Upper lobe of left lung (tissue), 6 donors: Measurements from ENCODE around the gene ITPR1. TPM values are rescaled to one million over a fixed set of nuclear protein-coding genes. Genes with fewer than 3 reads are reported as not detected.

ENCODE experiments used
- ATAC-seq, 2 donors: fragments of 200-7000 bp; cut with Tn5 transposase; one replicate each; pipeline ENCODE4 v1.9.1; 2022; ENCODE audit warnings: mild to moderate bottlenecking in 2 of 2, moderate library complexity in 2 of 2; ENCODE audit not compliant: low FRiP score in 2 of 2
- DNase-seq, 2 donors: peaks; one replicate each; pipeline ENCODE4 v3.0.0-alpha.2; 2019 to 2020
- H3K27ac ChIP-seq, 4 donors: fragments of 200-600 bp; sonication (generic); one replicate each; pipeline ENCODE4 v1.5.1; 2016 to 2019
- H3K27me3 ChIP-seq, 4 donors: fragments of 200-600 bp; sonication (generic); one replicate each; pipeline ENCODE4 v1.5.1; 2017 to 2019
- H3K36me3 ChIP-seq, 4 donors: fragments of 200-600 bp; sonication (generic); one replicate each; pipeline ENCODE4 v1.5.1; 2016 to 2019
- H3K4me1 ChIP-seq, 4 donors: fragments of 200-600 bp; sonication (generic); one replicate each; pipeline ENCODE4 v1.5.1; 2018 to 2019
- H3K4me3 ChIP-seq, 4 donors: fragments of 200-600 bp; sonication (generic); one replicate each; pipeline ENCODE4 v1.5.1; 2017 to 2019; ENCODE audit warnings: mild to moderate bottlenecking in 2 of 4, moderate library complexity in 1 of 4
- H3K9me3 ChIP-seq, 4 donors: fragments of 200-600 bp; sonication (generic); one replicate each; pipeline ENCODE4 v1.5.1; 2018 to 2019
- CTCF ChIP-seq, 6 experiments: fragments of 450-650 bp in 4 of 6; fragments of 200-600 bp in 2 of 6; sonication (generic) in 2 of 6; IDR thresholded peaks; one replicate each; pipeline ENCODE4 v1.5.1; 2016 to 2019; ENCODE audit warnings: antibody characterized with exemption in 6 of 6
- EP300 ChIP-seq, 4 donors: sonication (generic); formaldehyde crosslinking; IDR thresholded peaks; one replicate each; pipeline ENCODE4 v1.5.1; 2017; ENCODE audit warnings: antibody characterized with exemption in 4 of 4, control low read depth in 2 of 4
- POLR2A ChIP-seq, 4 donors: fragments of 450-650 bp; IDR thresholded peaks; one replicate each; pipeline ENCODE4 v1.5.1; 2016 to 2017; ENCODE audit warnings: antibody characterized with exemption in 4 of 4, mild to moderate bottlenecking in 2 of 4
- POLR2AphosphoS5 ChIP-seq, 2 donors: sonication (generic); formaldehyde crosslinking; IDR thresholded peaks; one replicate each; pipeline ENCODE4 v1.5.1; 2017; ENCODE audit warnings: antibody characterized with exemption in 2 of 2
- WGBS, 2 donors: methylation state at CpG; one replicate each; pipeline ENCODE4 v1.1.5; 2017 to 2018; 5-methylcytosine and 5-hydroxymethylcytosine counted together
- total RNA-seq, 6 donors: library from RNA; depleted of rRNA in 4 of 6; stranded (reverse); fragments of >200 nt in 4 of 6; gene quantifications; one replicate each; pipeline versions ENCODE4 v1.1.0 to v1.2.1, GENCODE V29; 2016 to 2021
- donor health status: DM: no; HTN: no; CAD: no; lungs with moderate emphysema.
- donor health status: DM: no; HTN: yes; CAD: no; lungs with severe emphysema.

The ITPR1 gene
- total RNA-seq, 6 donors from 2014 or later, result 55.5 to 136 (median 66.2) TPM

- H3K4me3 ChIP-seq, result no peak overlapping the region
- DNase-seq, result no peak
- H3K27ac ChIP-seq, result peak overlapping the region in 1 of 4 donors; percentile 67
- TF ChIP-seq EP300 (IDR thresholded peaks at IDR 0.05), result no peak
- peaks cover 14 to 24% (median 18%) of the 10 kb centered on the region in 4 donors for H3K4me1 ChIP-seq
- H3K36me3 ChIP-seq, result no peaks in the 10 kb centered on the region
- H3K9me3 ChIP-seq, result no peaks in the 10 kb centered on the region
- 69 to 79% methylated on average over 5 of the region's 5 CpGs for WGBS, 2 donors
- no peaks in the 10 kb centered on the region for H3K27me3 ChIP-seq
- ATAC-seq, result no peak
Observed at GRCh38 chr3:4503050-4503449, 9.9 kb downstream of the ITPR1 start.

DNA sequence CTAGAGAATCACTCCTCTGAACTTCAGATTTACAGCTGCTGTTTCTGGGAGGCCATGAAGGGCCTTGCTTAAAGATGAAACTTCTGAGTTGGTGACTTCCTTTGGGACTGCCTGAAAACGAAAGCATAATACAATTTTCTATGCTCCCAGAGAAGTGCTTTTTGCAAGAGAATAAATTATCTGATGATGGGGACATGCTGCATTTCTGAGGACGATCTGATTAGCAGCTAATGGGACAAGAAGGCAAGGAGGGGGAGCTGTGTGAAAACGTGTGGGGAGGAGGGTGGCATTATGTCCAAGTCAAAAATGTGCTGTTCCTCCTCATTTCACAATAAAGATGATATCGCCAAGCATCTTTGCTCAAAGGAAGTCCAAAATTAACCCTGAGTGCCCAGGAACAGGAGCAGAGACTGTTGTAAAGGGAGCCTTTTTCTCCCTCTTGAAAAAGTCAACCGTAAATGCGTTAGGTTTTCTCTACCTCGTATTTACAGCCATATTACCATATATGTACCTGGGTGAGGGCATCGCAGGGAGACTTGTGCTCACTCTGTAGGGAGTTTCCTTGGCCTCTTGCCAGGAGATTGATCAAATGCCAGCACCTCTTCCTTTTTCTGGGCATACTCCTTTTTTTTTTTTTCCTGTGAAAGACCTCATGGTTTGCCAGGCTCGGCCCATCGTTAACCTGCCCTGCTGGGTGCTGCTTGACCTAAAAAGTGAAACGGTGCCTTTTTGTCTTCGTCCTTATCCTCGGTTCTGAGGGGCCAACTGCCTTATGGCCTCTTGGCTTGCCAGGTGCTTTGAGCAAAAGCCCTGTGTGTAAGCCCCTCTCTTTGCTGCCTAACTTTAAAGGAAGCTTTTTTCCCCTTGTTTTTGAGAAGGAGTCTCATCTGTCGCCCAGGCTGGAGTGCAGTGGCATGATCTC is 11.5 kb downstream of the ITPR1 start:
- peak overlapping the region; percentile 44 to 76 (median 68) for H3K27ac ChIP-seq
- peak overlapping the region in 2 of 4 donors; percentile 24 to 31 for H3K4me3 ChIP-seq
- 25 to 33% methylated on average over 13 to 14 of the region's 14 CpGs for WGBS, 2 donors
- H3K4me1 ChIP-seq, result peaks cover 14 to 24% (median 19%) of the 10 kb centered on the region in 4 donors
- no peak for TF ChIP-seq POLR2AphosphoS5 (IDR thresholded peaks at IDR 0.05)
- TF ChIP-seq EP300 (IDR thresholded peaks at IDR 0.05), result no peak
- no peak for TF ChIP-seq POLR2A (IDR thresholded peaks at IDR 0.05)
- TF ChIP-seq CTCF (IDR thresholded peaks at IDR 0.05), result no peak
- H3K36me3 ChIP-seq, result no peaks in the 10 kb centered on the region
- H3K27me3 ChIP-seq, result no peaks in the 10 kb centered on the region
- no peaks in the 10 kb centered on the region for H3K9me3 ChIP-seq
- ATAC-seq (peak in 1 of 2 donors; percentile 14), DNase-seq (no peak)

- TF ChIP-seq EP300 (IDR thresholded peaks at IDR 0.05) (no peak), POLR2AphosphoS5 (IDR thresholded peaks at IDR 0.05) (no peak), POLR2A (IDR thresholded peaks at IDR 0.05) (no peak), CTCF (IDR thresholded peaks at IDR 0.05) (no peak)
- DNase-seq (no peak), ATAC-seq (no peak)
- H3K36me3 ChIP-seq, result no peaks in the 10 kb centered on the region
- peaks cover 14 to 24% (median 19%) of the 10 kb centered on the region in 4 donors for H3K4me1 ChIP-seq
- H3K9me3 ChIP-seq, result no peaks in the 10 kb centered on the region
- H3K4me3 ChIP-seq, result no peak overlapping the region
- 89 to 92% methylated on average over 6 of the region's 6 CpGs for WGBS, 2 donors
- H3K27me3 ChIP-seq, result no peaks in the 10 kb centered on the region
- peak overlapping the region in 1 of 4 donors; percentile 76 for H3K27ac ChIP-seq
Observed at GRCh38 chr3:4505688-4506558, 12.8 kb downstream of the ITPR1 start.

DNA sequence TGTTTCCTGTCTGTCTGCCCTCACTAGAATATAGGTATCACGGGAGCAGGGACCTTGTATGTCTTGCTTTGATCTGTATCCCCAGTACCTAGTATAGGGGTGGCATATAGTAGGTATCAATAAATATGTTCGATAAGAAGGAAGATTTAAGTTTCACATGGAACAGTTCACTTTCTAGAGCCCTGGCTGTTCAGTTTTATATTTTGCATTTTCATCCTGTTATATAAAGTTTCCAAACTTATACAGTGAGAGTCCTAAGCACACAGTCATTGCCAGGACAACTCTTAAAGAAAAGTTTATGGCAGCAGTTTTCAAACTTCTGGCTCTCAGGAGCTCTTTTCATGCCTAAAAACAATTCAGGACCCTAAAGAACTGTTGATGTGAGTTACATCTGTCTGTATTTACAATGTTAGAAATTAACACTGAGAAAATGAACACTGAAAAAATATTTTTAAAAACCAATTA is 13.4 kb downstream of the ITPR1 start:
- H3K4me1 ChIP-seq, result peaks cover 14 to 24% (median 19%) of the 10 kb centered on the region in 4 donors
- DNase-seq (no peak), ATAC-seq (no peak)
- H3K9me3 ChIP-seq, result no peaks in the 10 kb centered on the region
- WGBS, 2 donors, result 71 to 78% methylated on average over 2 of the region's 2 CpGs
- TF ChIP-seq POLR2A (IDR thresholded peaks at IDR 0.05), result no peak
- no peak for TF ChIP-seq POLR2AphosphoS5 (IDR thresholded peaks at IDR 0.05)
- no peak for TF ChIP-seq CTCF (IDR thresholded peaks at IDR 0.05)
- TF ChIP-seq EP300 (IDR thresholded peaks at IDR 0.05), result no peak
- H3K27ac ChIP-seq, result no peak overlapping the region
- no peaks in the 10 kb centered on the region for H3K27me3 ChIP-seq
- no peaks in the 10 kb centered on the region for H3K36me3 ChIP-seq
- no peak overlapping the region for H3K4me3 ChIP-seq
